ENCODE measurements around the gene AVL9.
"Not testable (repeated sequence)": the region's sequence is repeated elsewhere in the genome, so short reads cannot be mapped to it uniquely, and the experiment has no call there.

Gene AVL9

DNA sequence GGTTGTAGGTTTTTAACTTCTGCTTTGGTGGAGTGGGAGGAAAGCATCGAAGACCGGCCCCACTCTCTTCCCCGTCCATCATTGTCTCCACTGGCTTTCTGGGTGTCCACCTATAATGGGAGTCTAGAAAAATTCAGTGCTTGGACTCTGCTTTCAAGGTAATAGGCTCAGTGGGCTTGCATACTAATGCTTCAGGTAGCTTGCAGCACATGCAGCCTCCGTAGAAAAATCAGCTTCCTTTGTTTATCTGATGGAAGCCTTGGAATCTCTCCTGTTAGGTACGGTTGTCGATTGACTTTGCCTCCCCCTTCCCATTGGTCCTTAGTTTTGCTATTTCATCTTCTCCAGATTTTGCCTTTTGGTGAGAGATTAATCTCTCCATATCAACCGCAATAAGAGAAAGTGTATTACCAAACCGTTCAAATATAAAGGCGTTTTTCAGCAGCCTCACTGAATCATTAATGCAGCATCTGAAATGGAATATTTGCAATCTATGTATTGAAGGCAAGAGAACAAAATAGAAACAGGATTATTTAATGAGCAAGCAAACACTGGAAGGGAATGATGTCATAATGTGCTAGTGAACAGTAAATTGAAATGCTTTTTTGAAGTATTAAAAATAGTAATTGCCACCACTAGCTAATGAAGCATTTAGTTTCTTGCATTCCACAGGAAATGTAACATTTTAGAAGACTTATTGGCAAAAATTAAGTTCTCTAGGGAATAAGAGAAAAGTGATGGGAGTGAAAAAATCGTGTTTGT, 944 bp downstream of the AVL9 start:
- DNase-seq (ENCODE audit: low read depth, low spot score): no peak

- not testable (repeated sequence) for DNase-seq (ENCODE audit: low read depth, low spot score)
Measured at GRCh38 chr7:32499755-32500154, 4.5 kb downstream of the AVL9 start.

DNA sequence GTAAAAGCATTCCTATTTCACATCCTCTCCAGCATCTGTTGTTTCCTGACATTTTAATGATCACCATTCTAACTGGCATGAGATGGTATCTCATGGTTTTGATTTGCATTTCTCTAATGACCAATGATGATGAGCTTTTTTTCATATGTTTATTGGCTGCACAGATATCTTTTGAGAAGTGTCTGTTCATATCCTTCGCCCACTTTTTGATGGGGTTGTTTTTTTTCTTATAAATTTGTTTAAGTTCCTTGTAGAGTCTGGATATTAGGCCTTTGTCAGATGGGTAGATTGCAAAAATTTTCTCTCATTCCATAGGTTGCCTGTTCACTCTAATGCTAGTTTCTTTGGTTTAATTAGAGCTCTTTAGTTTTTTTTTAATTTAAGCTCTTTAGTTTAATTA, 4.9 kb downstream of the AVL9 start:
- DNase-seq (ENCODE audit: low read depth, low spot score): not testable (repeated sequence)

- DNase-seq (ENCODE audit: low read depth, low spot score): peak; percentile 76
Measured at GRCh38 chr7:32500922-32501341, 5.6 kb downstream of the AVL9 start.

- DNase-seq (ENCODE audit: low read depth, low spot score): peak; percentile 52
Measured at GRCh38 chr7:32501522-32501921, 6.2 kb downstream of the AVL9 start.

GRCh38 chr7:32502728-32503127, 7.4 kb downstream of the AVL9 start:
- peak; percentile 22 for DNase-seq (ENCODE audit: low read depth, low spot score)

DNA sequence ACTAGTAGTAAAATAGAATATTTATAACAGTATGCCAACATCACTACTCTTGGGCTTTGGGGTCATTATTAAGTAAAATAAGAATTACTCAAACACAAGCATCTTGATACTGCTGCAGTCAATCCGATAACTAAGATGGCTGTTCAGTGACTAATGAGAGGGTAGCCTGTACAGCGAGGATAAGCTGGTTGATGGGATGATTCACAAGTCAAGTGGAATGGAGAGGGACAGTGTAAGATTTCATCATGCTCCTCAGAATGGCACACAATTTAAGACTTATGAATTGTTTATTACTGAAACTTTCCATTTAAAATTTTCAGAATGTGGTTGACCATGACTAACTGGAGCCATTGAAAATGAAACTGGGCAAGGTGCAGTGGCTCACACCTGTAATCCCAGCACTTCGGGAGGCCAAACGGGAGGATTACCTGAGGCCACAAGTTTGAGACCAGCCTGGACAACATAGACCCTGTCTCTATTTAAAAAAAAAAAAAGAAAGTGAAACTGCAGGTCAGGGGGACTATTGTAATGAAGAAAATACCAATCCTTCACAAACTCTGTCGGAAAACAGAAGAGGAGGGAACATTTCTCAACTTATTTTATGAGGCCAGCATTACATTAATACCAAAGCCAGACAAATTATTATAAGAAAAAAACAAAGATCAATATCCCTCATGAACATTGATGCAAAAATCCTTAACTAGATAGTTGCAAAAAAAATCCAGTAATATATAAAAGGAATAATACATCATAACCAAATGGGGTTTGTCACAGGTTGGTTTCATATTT, 11.2 kb downstream of the AVL9 start:
- DNase-seq (ENCODE audit: low read depth, low spot score): peak; percentile 77

- DNase-seq (ENCODE audit: low read depth, low spot score): peak; percentile 46
Measured at GRCh38 chr7:32507414-32507813, 12.1 kb downstream of the AVL9 start.

- DNase-seq (ENCODE audit: low read depth, low spot score): no peak
Measured at GRCh38 chr7:32511791-32512190, 16.5 kb downstream of the AVL9 start.

DNA sequence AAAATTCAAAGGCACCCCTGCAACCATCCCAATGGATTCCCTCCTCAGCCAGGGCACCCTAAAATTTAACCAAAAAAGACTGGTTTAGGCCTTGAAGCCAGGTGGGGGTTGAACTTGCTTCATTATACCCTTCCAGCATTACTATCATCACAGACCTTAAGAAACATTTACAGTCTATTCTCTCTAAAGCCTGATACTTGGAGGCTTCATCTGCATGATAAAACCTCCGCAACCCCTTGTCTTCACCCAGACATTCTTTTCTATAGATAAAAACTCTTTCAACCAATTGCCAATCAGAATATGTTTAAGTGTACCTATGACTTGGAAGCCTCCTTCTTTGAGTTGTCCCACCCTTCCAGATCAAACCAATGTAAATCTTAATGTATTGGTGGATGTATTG, 17.9 kb downstream of the AVL9 start:
- DNase-seq (ENCODE audit: low read depth, low spot score): no peak

- peak; percentile 60 for DNase-seq (ENCODE audit: low read depth, low spot score)
Measured at GRCh38 chr7:32515890-32516550, 20.7 kb downstream of the AVL9 start.

DNA sequence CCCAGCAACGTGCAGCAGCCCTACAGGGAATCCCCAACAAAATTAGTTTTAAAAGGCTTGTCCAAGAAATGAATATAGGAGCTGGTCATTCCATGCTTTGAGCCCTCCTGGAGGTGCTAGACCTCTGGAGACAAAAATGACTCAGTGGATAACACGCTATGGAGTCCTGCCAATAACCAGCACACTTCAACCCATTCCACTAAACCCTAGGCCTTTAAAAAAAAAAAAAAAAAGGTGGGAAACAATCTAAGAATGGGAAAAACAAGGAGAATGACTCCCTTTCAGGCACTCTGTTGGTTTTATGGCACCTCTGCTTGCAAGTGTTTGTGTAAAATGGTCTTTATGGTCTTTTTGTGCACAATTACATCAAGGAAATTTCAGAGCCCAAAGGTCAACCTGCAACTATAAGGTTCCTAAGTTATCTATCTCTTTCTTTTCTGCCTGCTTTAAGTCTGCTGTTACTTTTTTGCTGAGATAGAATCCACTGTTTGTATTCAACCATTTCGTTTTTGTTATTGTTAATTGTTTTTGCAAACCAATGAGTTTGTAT, 21.3 kb downstream of the AVL9 start:
- DNase-seq (ENCODE audit: low read depth, low spot score): peak; percentile 63

- no peak for DNase-seq (ENCODE audit: low read depth, low spot score)
Measured at GRCh38 chr7:32518534-32519140, 23.3 kb downstream of the AVL9 start.

GRCh38 chr7:32519763-32520162, 24.5 kb downstream of the AVL9 start:
- no peak for DNase-seq (ENCODE audit: low read depth, low spot score)

- DNase-seq (ENCODE audit: low read depth, low spot score): no peak
Measured at GRCh38 chr7:32522746-32523530, 27.6 kb downstream of the AVL9 start.

GRCh38 chr7:32524631-32525030, 29.3 kb downstream of the AVL9 start:
- no peak for DNase-seq (ENCODE audit: low read depth, low spot score)

DNA sequence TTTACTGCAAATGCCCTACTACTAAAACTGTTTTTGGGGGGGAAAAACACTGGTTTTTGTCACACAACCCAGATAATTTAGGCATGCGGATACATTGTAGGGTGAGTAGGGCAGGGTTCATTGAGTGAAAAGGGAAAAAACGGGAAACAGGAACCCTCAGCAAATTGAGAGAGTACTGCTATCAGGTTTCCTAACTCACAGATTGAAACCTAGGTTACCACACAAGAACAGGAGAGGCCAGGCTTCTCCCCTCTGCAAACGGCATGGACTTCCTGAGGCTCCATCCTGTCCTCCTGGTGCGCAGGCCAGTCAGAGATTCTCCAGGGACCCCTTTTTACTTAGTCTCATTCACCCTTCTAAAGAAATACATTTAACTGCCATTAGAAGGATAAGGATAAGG, 30.6 kb downstream of the AVL9 start:
- DNase-seq (ENCODE audit: low read depth, low spot score): no peak

DNA sequence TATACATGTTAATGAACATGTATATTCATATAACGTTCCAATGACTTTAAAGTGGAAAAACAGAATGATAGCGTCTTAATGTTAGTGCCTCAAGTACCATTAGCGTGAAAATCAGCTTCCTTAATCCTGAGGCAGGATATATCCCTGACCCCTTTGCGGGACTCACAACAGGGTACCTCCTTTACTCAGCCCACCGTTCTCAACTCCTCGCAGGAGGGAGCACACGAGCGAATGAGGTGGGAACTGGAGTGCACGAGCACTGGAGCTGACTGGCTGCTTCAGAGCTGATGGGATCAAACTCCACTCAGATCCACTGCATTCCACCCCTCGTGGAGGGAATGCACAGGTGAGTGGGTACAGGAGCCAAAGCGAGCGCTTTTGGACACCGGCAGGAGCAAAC, 36.1 kb downstream of the AVL9 start:
- no peak for DNase-seq (ENCODE audit: low read depth, low spot score)

DNA sequence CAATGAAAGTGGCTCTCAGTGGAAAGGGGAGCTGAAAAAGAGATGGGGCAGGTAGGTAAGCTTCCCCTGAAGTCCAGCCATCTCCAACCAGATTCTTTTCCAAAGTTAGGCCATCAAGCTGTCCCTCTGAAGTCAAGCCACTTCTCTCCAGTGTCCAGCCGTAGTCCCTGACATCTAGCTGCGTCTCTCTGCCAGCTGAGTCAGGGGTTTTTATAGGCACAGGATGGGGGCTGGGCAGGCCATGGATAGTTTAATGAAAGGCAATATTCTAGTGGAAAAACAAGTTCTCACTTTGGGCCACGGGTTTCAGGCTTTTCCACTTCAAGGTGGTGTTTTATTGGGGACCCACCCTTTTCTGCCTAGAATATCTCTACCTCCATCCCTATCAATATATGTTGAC, 36.8 kb downstream of the AVL9 start:
- DNase-seq (ENCODE audit: low read depth, low spot score): no peak

GRCh38 chr7:32532716-32533115, 37.4 kb downstream of the AVL9 start:
- no peak for DNase-seq (ENCODE audit: low read depth, low spot score)
